ENCODE results near the gene RXRA.
"Not testable (repeated sequence)": the region's sequence is repeated elsewhere in the genome, so short reads cannot be mapped to it uniquely, and the experiment has no call there.

Gene RXRA

GRCh38 chr9:134294153-134295071, 31.8 kb upstream of the RXRA start:
- no peak for DNase-seq

- DNase-seq = no peak
Measured at GRCh38 chr9:134295101-134295745, 31.0 kb upstream of the RXRA start.

DNA sequence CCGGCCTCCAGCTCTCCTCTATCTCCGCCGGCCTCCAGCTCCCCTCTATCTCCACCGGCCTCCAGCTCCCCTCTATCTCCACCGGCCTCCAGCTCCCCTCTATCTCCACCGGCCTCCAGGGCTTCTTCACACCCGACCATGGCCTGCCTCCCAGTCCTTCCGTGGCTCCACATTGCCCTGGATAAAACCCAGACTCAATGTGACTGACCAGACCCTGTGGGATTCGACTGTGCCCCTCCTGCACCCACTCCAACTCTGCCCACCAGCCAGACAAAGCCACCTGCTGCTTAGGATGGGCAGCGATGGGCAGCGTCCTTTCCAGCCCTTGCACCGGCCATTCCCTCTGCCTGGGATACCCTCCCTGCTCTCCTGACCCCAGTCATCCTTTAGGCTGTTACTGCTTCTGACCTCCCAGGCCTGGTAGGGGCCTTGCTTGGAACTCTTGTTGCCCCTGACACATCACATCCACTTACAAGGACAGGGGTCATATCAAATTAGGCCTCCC, 30.5 kb upstream of the RXRA start:
- no peak for DNase-seq

DNA sequence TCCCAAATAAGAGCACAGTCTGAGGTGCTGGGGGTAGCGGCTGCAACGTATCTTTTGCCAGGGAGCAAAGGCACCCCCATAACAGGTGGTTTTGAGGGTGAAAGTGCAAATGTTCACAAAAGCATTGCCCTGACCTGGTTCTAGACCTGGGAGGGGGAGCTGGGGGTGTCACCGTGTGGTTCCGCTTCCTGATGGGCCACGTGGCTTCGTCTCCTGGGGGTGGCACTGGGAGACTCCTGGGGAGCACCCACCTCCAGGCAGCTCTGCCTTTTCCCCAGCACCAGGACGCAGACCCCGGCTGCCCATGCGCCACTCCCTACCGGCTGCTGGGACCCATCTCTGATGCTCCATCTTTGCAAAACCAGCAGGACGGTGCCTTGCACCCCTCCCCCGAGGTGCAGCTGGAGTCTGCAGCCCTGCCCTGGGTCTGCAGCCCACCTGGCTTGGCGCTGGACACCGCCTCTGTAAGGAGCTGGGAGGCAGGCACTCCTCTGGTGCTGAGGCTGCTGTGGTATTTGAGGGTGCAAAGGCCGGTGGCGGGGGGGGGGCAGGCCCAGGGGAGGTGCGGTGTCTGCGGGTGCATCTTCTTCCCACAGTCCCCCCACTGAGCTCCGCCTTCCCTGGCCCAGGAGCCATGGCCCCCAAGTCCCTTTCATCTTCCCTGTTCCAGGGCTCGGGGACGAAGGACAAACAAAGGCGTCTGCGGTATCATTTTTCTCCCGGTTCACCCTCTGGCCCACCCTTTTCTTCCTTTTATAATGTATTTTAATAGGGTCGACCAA, 29.8 kb upstream of the RXRA start:
- no peak for DNase-seq

DNA sequence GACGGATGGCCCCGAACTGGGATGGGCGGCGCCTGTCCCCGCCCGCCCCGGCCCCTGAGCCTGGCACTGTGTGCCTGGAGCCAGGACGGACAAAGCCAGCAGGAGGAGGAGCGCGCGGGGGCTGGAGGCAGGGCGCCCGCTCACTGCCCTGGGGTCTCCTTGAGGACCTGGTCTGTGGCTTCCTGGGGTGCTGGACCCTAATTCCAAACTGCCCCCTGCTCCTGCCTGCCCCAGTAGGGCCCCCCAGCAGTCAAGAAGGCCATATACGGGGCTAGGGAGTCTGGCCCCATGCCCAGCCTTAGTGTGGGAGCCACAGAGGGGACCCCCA, 29.2 kb upstream of the RXRA start:
- DNase-seq = no peak

- DNase-seq = no peak
Measured at GRCh38 chr9:134297576-134297975, 28.7 kb upstream of the RXRA start.

- DNase-seq = no peak
Measured at GRCh38 chr9:134298000-134298399, 28.3 kb upstream of the RXRA start.

- DNase-seq = no peak
Measured at GRCh38 chr9:134299068-134299467, 27.2 kb upstream of the RXRA start.

GRCh38 chr9:134299883-134300282, 26.4 kb upstream of the RXRA start:
- DNase-seq = no peak

GRCh38 chr9:134301387-134302129, 24.7 kb upstream of the RXRA start:
- no peak for DNase-seq

- DNase-seq = no peak
Measured at GRCh38 chr9:134302130-134302817, 24.0 kb upstream of the RXRA start.

GRCh38 chr9:134303601-134304000, 22.7 kb upstream of the RXRA start:
- DNase-seq = no peak

DNA sequence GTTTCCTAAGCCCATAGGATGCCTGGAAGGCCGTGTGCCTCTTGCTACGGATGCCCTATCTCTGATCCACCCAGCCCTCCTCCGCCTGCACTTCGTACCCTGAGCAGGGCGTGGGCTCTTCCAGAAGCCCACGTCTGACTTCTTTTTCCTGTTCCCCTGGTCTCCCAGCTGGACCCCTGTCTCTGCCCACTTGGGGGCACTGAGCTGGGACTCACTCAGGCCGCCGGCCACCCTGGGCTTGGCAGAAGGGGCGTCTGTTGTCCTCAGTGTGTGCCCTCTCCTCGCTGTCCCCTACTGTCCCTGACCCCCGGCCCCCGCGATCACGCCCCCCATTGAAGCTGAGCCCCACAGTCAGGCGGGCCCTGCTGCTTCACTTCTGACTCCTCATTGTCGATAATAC, 22.0 kb upstream of the RXRA start:
- DNase-seq = no peak

GRCh38 chr9:134304690-134305089, 21.6 kb upstream of the RXRA start:
- no peak for DNase-seq

DNA sequence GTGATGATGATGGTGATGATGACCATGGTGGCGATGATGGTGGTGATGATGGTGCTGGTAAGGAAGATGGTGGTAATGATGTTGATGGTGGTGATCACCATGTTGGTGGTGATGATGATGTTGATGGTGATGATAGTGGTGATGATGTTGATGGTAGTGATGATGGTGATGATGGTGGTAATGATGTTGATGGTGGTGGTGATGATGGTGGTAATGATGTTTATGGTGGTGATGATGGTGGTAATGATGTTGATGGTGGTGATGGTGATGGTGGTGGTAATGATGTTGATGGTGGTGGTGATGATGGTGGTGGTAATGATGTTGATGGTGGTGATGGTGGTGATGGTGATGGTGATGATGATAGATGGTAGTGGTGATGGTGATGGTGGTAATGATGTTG, 20.7 kb upstream of the RXRA start:
- DNase-seq = no peak

DNA sequence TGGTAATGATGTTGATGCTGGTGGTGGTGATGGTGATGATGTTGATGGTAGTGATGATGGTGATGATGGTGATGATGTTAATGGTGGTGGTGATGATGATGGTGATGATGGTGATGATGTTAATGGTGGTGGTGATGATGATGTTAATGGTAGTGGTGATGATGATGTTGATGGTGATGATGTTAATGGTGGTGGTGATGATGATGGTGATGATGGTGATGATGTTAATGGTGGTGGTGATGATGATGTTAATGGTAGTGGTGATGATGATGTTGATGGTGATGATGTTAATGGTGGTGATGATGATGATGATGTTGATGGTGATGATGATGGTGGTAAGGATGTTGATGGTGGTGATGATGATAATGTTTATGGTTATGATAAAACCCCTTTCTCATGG, 20.2 kb upstream of the RXRA start:
- not testable (repeated sequence) for DNase-seq

- DNase-seq = no peak
Measured at GRCh38 chr9:134306636-134307600, 19.3 kb upstream of the RXRA start.

DNA sequence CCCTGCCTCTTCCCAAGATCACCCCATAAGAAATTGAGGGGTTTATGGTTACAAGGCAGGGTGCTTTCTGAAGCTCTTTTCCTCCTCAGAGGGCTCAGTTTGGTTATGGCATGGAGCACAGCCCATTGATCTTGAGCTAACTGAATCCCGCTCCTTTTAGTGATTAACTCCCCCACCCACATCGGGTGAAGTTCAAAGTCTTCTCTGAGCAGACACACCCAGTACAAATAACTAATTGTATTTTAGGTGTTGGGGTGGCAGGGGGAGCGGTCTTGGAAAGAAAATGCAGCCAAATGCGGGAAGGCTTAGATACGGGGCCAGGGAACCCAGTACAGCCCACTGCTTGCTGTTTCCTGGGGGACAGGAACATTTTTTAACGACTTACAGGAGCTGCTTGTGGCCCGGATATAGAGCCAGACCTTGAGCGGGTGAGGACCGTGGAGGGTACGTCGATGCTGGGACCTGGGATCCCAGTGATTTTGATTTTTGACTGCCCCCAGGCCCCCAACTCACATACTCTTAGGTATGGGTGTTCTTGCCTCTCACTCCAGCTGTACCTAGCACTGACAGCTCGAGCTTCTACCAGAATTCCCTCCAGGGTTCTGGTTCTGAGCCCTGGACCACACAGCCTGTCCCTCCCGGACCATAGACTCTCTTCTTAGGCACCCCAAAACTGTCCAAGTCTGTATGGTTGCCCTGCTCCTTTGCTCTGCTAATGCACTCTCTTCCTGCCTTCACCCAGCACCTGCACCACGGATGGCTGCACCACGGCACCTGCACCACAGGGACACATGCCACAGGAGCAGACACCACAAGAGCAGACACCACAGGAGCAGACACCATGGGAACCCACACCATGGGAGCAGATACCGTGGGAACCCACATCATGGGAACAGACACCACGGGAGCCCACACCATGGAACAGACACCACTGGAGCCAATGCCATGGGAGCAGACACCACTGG, 18.3 kb upstream of the RXRA start:
- no peak for DNase-seq

- DNase-seq = not testable (repeated sequence)
Measured at GRCh38 chr9:134308639-134309220, 17.5 kb upstream of the RXRA start.

Measured in amniotic stem cell (primary cell).